ENCODE measurements around the gene LDLRAP1. TPM values are rescaled to one million over a fixed set of nuclear protein-coding genes. Genes with fewer than 3 reads are reported as not detected.

Gene LDLRAP1
- total and polyA plus RNA-seq, 7 donors: 9.1 to 35.8 (median 17.4) TPM

DNA sequence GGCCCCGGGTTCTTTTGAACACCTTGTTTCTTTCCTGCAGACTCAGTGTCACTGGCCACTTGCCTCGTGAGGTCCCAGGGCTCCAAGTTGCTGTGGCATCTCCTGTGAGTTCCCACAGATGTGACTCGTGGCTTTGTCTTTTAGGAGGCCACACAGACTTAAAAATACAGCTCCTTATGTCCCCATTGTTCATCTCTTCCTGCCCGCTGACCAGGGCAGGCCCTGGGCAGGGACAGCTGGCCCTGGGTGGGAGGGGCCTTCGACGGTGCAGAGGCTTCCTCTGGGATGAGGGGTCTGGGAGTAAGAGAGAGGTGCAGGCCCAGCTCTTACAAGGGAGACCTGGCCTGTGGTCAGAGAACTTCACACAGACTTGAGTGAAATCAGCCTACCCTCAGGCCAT is 15.6 kb downstream of the LDLRAP1 start:
- DNase-seq: no peak
- no peaks in the 10 kb centered on the region for H3K9me3 ChIP-seq
- 66 to 74% methylated on average over 6 of the region's 6 CpGs for WGBS, 2 donors
- intact Hi-C loops (cut with DNase I): no loop called here
- no peak overlapping the region for H3K4me3 ChIP-seq
- no peaks in the 10 kb centered on the region for H3K27me3 ChIP-seq
- H3K36me3 ChIP-seq: peaks cover 0 to 60% (median 2%) of the 10 kb centered on the region in 4 donors
- no peak for TF ChIP-seq POLR2AphosphoS5 (IDR thresholded peaks at IDR 0.05)
- no peak for TF ChIP-seq POLR2A (IDR thresholded peaks at IDR 0.05)
- no peak for TF ChIP-seq EP300 (IDR thresholded peaks at IDR 0.05)
- TF ChIP-seq, protein P1, sequence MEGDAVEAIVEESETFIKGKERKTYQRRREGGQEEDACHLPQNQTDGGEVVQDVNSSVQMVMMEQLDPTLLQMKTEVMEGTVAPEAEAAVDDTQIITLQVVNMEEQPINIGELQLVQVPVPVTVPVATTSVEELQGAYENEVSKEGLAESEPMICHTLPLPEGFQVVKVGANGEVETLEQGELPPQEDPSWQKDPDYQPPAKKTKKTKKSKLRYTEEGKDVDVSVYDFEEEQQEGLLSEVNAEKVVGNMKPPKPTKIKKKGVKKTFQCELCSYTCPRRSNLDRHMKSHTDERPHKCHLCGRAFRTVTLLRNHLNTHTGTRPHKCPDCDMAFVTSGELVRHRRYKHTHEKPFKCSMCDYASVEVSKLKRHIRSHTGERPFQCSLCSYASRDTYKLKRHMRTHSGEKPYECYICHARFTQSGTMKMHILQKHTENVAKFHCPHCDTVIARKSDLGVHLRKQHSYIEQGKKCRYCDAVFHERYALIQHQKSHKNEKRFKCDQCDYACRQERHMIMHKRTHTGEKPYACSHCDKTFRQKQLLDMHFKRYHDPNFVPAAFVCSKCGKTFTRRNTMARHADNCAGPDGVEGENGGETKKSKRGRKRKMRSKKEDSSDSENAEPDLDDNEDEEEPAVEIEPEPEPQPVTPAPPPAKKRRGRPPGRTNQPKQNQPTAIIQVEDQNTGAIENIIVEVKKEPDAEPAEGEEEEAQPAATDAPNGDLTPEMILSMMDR (IDR thresholded peaks at IDR 0.05): no peak
- peaks cover 0 to 13% (median 3%) of the 10 kb centered on the region in 4 donors for H3K4me1 ChIP-seq
- H3K27ac ChIP-seq: no peak overlapping the region

DNA sequence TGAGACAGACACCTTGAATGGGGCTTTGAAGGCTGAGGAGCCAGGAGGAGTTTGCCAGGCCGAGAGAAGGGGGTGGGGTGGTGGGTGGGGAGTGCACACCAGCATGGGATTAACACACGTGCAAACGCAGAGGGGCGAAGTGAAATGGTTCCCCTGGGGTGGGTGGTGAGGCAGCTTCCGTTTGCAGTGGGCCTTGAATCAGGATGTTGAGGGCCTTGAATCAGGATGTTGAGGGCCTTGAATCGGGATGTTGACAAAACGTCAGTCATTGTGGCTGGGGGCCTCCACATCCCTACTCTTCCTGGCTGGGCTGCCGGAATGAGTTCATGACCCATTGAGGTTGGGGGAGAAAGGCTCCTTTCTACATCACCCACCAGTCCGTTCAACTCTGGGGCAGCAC is 16.6 kb downstream of the LDLRAP1 start:
- Histone ChIP-seq H3K9me3 (no peaks in the 10 kb centered on the region), H3K36me3 (peaks cover 0 to 52% (median 2%) of the 10 kb centered on the region in 4 donors), H3K4me3 (no peak overlapping the region), H3K4me1 (peaks cover 0 to 13% (median 4%) of the 10 kb centered on the region in 4 donors), H3K27ac (no peak overlapping the region), H3K27me3 (no peaks in the 10 kb centered on the region)
- TF ChIP-seq, protein P1 (IDR thresholded peaks at IDR 0.05): no peak
- TF ChIP-seq POLR2AphosphoS5 (IDR thresholded peaks at IDR 0.05): no peak
- WGBS, 2 donors: 55 to 89% methylated on average over 9 of the region's 9 CpGs
- intact Hi-C loops (cut with DNase I): no loop called here
- no peak for DNase-seq

DNA sequence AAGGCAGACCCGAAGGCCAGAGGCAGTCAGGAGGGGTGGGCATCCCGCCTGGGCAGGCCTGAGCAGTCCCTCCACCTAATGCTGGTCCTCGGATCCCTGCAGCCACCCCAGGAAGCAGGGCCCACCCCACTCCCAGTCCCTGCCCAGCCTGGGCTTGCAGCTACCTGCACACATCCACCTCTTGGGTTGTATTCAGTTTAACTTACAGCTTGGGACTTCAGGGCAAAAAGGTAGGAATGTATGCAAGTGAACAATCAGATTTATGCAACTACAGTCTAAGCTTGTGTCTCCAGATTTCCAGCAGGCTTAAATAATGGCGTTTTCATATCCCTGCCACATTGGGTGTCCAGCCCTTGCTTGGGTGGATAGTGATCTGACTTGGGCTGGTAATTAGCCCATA is 17.4 kb downstream of the LDLRAP1 start:
- Histone ChIP-seq H3K27ac (no peak overlapping the region), H3K36me3 (peaks cover 0 to 44% (median 2%) of the 10 kb centered on the region in 4 donors), H3K4me3 (no peak overlapping the region), H3K9me3 (no peaks in the 10 kb centered on the region), H3K27me3 (no peaks in the 10 kb centered on the region), H3K4me1 (peaks cover 0 to 16% (median 10%) of the 10 kb centered on the region in 4 donors)
- intact Hi-C loops (cut with DNase I): no loop called here
- WGBS, 2 donors: 87 to 88% methylated on average over 4 of the region's 4 CpGs
- TF ChIP-seq, protein P1 (IDR thresholded peaks at IDR 0.05): no peak
- TF ChIP-seq POLR2AphosphoS5 (IDR thresholded peaks at IDR 0.05) (no peak), EP300 (IDR thresholded peaks at IDR 0.05) (no peak)
- DNase-seq: no peak

DNA sequence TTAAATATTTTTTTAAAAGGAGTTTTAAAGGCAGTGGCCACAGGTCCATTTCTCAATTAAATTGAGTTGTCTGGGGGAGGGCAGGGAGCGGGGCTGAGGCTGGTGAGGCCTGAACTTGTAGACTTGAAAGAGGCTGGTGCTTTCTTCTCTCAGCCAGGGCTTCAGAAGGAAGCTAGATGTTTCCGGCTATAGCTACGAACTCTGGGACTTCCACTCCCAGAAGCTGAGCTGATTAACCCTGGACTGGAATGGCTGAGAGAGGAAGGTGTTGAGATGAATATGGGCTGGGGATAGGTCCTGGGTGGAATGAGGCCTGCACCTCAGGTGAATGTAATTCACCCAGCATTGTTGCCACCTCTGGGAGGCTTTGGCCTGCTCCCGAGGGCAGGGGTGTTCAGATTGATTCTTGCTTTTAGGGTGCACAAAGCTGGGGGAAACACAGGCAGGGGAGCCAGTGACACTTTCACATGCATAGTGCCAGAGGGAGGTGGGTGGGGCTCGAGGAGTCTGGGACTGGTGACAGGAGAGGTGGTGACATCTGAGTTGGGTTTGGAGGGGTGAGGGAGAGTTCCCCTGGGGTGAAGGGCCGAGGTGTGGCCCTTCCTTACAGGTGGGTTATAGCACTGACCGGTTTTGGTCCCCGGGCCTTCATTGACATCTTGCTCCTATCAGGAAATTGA is 18.2 kb downstream of the LDLRAP1 start:
- WGBS, 2 donors: 30 to 47% methylated on average over 8 of the region's 8 CpGs
- H3K36me3 ChIP-seq: peaks cover 0 to 44% (median 2%) of the 10 kb centered on the region in 4 donors
- intact Hi-C loops (cut with DNase I): no loop called here
- H3K27me3 ChIP-seq: no peaks in the 10 kb centered on the region
- no peaks in the 10 kb centered on the region for H3K9me3 ChIP-seq
- peaks cover 0 to 23% (median 15%) of the 10 kb centered on the region in 4 donors for H3K4me1 ChIP-seq
- no peak for DNase-seq
- no peak overlapping the region for H3K4me3 ChIP-seq
- peak overlapping the region in 2 of 4 donors; percentile 11 to 17 for H3K27ac ChIP-seq
- TF ChIP-seq EP300 (IDR thresholded peaks at IDR 0.05): no peak
- no peak for TF ChIP-seq POLR2AphosphoS5 (IDR thresholded peaks at IDR 0.05)
- TF ChIP-seq POLR2A (IDR thresholded peaks at IDR 0.05): no peak

DNA sequence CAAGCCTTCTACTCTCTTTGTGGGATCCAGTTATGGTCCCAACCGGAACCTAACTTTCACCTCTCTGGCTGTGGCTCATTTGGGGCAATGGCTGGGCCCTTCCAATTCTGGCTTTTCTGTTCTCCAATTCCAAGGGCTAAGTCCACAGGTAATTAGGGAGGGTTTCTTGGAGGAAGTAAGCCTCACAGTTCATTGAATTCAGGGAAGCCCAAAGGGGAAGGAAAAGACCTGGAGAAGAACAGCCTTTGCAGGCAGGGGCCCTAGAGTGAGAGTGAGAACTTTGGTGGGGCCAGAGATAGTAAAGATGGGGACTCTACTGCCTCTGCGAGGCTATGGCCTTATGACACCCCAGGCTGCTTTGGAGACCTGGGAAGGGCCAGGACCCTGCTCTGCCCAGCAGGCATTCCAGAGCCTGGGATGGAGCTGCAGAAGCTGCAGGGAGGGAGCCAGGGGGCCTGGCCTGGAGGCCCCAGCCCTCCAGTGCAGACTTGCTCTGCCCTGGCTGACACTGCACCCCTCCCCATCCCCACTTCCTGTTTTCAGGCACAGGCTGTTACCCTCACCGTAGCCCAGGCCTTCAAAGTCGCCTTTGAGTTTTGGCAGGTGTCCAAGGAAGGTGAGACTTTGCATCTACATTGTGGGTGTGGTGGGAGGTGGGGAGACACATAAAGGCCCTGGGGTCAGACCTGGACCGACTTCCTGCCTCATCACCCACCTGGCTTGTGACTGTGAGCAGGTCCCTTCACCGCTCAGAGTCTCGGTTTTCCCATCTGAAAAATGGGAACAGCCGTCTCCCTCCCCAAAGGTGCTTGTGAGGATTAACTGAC is 18.9 kb downstream of the LDLRAP1 start:
- Histone ChIP-seq H3K36me3 (peaks cover 0 to 44% (median 2%) of the 10 kb centered on the region in 4 donors), H3K9me3 (no peaks in the 10 kb centered on the region), H3K27ac (peak overlapping the region in 2 of 4 donors; percentile 11 to 17), H3K4me3 (no peak overlapping the region), H3K27me3 (no peaks in the 10 kb centered on the region), H3K4me1 (peaks cover 0 to 31% (median 20%) of the 10 kb centered on the region in 4 donors)
- intact Hi-C loops (cut with DNase I): no loop called here
- DNase-seq: no peak
- TF ChIP-seq, protein P1 (IDR thresholded peaks at IDR 0.05): no peak
- TF ChIP-seq EP300 (IDR thresholded peaks at IDR 0.05) (no peak), POLR2A (IDR thresholded peaks at IDR 0.05) (no peak), POLR2AphosphoS5 (IDR thresholded peaks at IDR 0.05) (no peak)
- 22 to 41% methylated on average over 8 of the region's 8 CpGs for WGBS, 2 donors

Measured in sigmoid colon (tissue), 7 donors.